Measurements from ENCODE around the gene GRIK4.

DNA sequence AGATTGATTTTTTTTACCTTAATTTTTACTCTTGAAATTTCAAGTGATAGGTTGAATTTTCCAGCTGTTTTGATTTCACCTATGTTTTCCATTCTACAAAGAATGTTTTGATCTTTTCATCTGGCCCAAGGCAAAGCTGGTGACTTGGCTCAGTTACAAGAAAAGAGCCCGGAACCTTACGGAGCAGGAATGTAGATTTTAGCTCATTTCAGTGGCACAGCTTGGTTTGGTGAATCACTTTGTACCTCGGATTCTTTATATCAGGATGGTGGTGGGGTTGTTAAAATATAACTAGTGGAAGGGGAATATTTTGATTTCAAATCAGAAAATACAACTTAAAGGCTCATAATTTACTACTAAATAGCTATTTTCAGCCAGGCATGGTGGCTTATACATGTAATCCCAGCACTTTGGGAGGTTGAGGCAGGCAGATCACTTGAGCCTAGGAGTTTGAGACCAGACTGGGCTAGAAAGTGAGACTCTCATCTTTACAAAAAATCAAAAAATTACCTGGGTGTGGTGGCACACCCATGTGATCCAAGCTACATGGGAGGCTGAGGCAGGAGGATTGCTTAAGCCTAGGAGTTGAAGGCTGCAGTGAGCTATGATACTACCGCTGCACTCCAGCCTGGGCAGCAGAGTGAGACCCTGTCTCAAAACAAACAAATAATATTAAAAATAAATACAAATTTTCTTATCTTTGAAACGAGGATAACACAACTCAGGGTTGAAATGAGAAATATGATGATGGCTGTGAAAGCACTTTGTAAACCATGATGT lies 9.4 kb upstream of the GRIK4 start:
- TF ChIP-seq ZNF274 (IDR thresholded peaks at IDR 0.05; ENCODE audit: low read depth, low read length) (no peak), YY1 (IDR thresholded peaks at IDR 0.05; ENCODE audit: insufficient read depth, insufficient read length) (no peak), SUZ12 (IDR thresholded peaks at IDR 0.05; ENCODE audit: extremely low read depth, insufficient read depth, insufficient read length) (no peak)

Data from NT2/D1 (cell line).